ENCODE data around the gene ZNF253.
A peak's percentile ranks its signal among the peaks of the same experiment; 100 is the strongest.
"Not testable (repeated sequence)": the region's sequence is repeated elsewhere in the genome, so short reads cannot be mapped to it uniquely, and the experiment has no call there.

ZNF253 gene

GRCh38 chr19:19865750-19866610 lies at the start of gene ZNF253:
Gene ZNF253 (plus strand): TSS chr19:19865882. CDS start chr19:19865997, 115 bp downstream.
- DNase-seq = peak; percentile 92

- no peak for DNase-seq
Measured at GRCh38 chr19:19816679-19817078, 49.0 kb upstream of the ZNF253 start.

- DNase-seq = no peak
Measured at GRCh38 chr19:19817357-19817756, 48.3 kb upstream of the ZNF253 start.

GRCh38 chr19:19820774-19821320 lies 44.8 kb upstream of the ZNF253 start:
- no peak for DNase-seq

GRCh38 chr19:19821366-19821951 lies 44.2 kb upstream of the ZNF253 start, which contains the start of gene ZNF506:
Gene ZNF506 (minus strand): TSS chr19:19821750. CDS start chr19:19821603, 147 bp downstream.
- peak; percentile 92 for DNase-seq

- DNase-seq = not testable (repeated sequence)
Measured at GRCh38 chr19:19821976-19822375, 43.7 kb upstream of the ZNF253 start.

- no peak for DNase-seq
Measured at GRCh38 chr19:19823916-19824315, 41.8 kb upstream of the ZNF253 start.

- no peak for DNase-seq
Measured at GRCh38 chr19:19826875-19827274, 38.8 kb upstream of the ZNF253 start.

GRCh38 chr19:19835560-19836038 lies 30.1 kb upstream of the ZNF253 start:
- DNase-seq = no peak

GRCh38 chr19:19847781-19848180 lies 17.9 kb upstream of the ZNF253 start:
- no peak for DNase-seq

GRCh38 chr19:19849056-19849455 lies 16.6 kb upstream of the ZNF253 start:
- no peak for DNase-seq

GRCh38 chr19:19851740-19852139 lies 13.9 kb upstream of the ZNF253 start:
- DNase-seq = not testable (repeated sequence)

GRCh38 chr19:19858751-19859150 lies 6.9 kb upstream of the ZNF253 start:
- DNase-seq = no peak

- no peak for DNase-seq
Measured at GRCh38 chr19:19860756-19861390, 4.8 kb upstream of the ZNF253 start.

GRCh38 chr19:19866611-19867248 lies 1.0 kb downstream of the ZNF253 start:
- DNase-seq = no peak

- DNase-seq = not testable (repeated sequence)
Measured at GRCh38 chr19:19870086-19870485, 4.4 kb downstream of the ZNF253 start.

GRCh38 chr19:19871932-19872331 lies 6.2 kb downstream of the ZNF253 start:
- no peak for DNase-seq

GRCh38 chr19:19873381-19873780 lies 7.7 kb downstream of the ZNF253 start:
- no peak for DNase-seq

- no peak for DNase-seq
Measured at GRCh38 chr19:19877724-19878123, 12.0 kb downstream of the ZNF253 start.

GRCh38 chr19:19884583-19884982 lies 18.9 kb downstream of the ZNF253 start:
- DNase-seq = no peak

GRCh38 chr19:19892055-19892941 lies 26.6 kb downstream of the ZNF253 start:
- DNase-seq = not testable (repeated sequence)
